Lower lobe of right lung (tissue), 2 donors: ENCODE results near the gene MYO1D. TPM values are rescaled to one million over a fixed set of nuclear protein-coding genes. Genes with fewer than 3 reads are reported as not detected.

ENCODE experiments used
- ATAC-seq, 2 donors: fragments of 200-7000 bp; cut with Tn5 transposase; one replicate each; pipeline ENCODE4 v1.9.1; 2020 to 2022; ENCODE audit warnings: mild to moderate bottlenecking in 2 of 2, moderate library complexity in 2 of 2
- DNase-seq: peaks from one replicate; pipeline ENCODE4 v3.0.0-alpha.2; 2020
- H3K27ac ChIP-seq: fragments of 200-600 bp; one replicate; pipeline ENCODE4 v1.8.0; 2022
- H3K27me3 ChIP-seq: fragments of 200-600 bp; one replicate; pipeline ENCODE4 v1.8.0; 2022; ENCODE audit warnings: low read depth
- H3K36me3 ChIP-seq: fragments of 200-600 bp; one replicate; pipeline ENCODE4 v1.8.0; 2022; ENCODE audit warnings: mild to moderate bottlenecking
- H3K4me1 ChIP-seq: fragments of 200-600 bp; one replicate; pipeline ENCODE4 v1.8.0; 2022
- H3K4me3 ChIP-seq: fragments of 200-600 bp; one replicate; pipeline ENCODE4 v1.8.0; 2022; ENCODE audit warnings: mild to moderate bottlenecking
- H3K9me3 ChIP-seq: fragments of 200-600 bp; one replicate; pipeline ENCODE4 v1.8.0; 2022
- intact Hi-C: fragments of 100-400 bp; cut with DNase I; formaldehyde crosslinking; loops from one replicate; pipeline ENCODE4 v1.11.0; 2022
- total RNA-seq: library from RNA; stranded (reverse); fragmentation: NEBNext Ultra II Directional; extraction: Animal tissue kit (Norgen Biotek cat#: 25700); gene quantifications from one replicate; pipeline ENCODE4 v1.2.1, GENCODE V29; 2021
- TF ChIP-seq, protein P1 (sequence below): fragments of 200-600 bp; IDR thresholded peaks from one replicate; pipeline ENCODE4 v1.8.0; 2022; ENCODE audit warnings: antibody characterized with exemption, mild to moderate bottlenecking
- donor health status: DM: no; HTN: yes; CAD: no; lungs with severe emphysema.

Gene MYO1D
- total RNA-seq, 1 donor from 2014 or later, result 58.0 TPM

DNA sequence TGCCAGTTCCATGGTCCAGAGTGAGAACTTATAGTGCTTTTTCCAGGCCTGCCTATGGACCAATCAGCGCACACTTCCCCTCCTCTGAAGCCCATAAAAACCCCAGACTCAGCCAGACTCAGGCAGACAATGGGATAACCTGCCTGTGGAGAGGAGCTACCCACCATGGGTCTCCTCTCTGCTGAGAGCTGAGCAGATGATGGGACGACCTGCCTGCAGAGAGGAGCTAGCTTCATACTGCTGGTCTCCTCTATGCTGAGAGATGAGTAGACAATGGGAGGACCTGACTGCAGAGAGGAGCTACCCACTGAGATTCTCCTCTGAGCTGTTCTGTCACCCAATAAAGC is 144.7 kb downstream of the MYO1D start:
- Histone ChIP-seq H3K27me3 (no peaks in the 10 kb centered on the region), H3K9me3 (no peaks in the 10 kb centered on the region), H3K27ac (no peak overlapping the region), H3K4me3 (no peak overlapping the region), H3K36me3 (peaks cover 17% of the 10 kb centered on the region), H3K4me1 (no peaks in the 10 kb centered on the region)
- intact Hi-C loops, result no loop called here
- ATAC-seq (no peak), DNase-seq (no peak)
- TF ChIP-seq, protein P1, sequence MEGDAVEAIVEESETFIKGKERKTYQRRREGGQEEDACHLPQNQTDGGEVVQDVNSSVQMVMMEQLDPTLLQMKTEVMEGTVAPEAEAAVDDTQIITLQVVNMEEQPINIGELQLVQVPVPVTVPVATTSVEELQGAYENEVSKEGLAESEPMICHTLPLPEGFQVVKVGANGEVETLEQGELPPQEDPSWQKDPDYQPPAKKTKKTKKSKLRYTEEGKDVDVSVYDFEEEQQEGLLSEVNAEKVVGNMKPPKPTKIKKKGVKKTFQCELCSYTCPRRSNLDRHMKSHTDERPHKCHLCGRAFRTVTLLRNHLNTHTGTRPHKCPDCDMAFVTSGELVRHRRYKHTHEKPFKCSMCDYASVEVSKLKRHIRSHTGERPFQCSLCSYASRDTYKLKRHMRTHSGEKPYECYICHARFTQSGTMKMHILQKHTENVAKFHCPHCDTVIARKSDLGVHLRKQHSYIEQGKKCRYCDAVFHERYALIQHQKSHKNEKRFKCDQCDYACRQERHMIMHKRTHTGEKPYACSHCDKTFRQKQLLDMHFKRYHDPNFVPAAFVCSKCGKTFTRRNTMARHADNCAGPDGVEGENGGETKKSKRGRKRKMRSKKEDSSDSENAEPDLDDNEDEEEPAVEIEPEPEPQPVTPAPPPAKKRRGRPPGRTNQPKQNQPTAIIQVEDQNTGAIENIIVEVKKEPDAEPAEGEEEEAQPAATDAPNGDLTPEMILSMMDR, result no peak

DNA sequence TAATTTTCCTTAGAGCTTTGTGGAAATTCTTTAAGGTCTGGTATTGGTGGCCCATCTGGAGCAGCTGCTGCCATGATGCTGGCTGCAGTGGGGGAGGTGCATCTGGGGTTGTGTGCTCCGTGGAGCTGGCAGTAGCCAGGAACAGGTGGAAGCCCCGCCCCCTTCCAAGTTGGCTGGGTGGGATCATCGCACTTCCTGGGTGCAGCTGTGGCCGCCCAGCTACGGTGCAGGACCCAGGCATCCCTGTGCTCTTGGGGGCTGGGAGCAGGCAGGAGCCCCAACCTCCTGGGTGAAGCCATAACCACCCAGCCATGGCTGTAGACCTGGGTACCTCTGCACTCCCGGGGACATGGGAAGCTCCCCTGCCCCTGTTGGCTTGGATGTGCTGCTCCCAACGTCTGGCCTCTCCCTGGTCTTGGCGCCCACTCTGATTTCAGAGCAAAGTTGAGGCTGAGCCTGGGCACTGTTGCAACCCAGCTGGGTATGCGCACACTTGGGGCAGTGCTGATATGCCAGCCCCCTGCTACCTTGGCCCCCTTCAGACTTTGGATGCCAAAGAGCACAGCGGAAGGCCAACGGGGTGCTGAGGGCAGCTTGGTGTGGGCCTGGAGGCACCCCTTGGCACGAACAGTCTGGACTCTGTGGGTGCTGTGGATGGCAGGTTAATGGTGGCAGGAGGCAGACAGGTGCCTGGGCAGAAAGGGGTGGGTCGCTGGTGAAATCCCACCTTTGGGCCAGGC is 145.2 kb downstream of the MYO1D start:
- no peak overlapping the region for H3K27ac ChIP-seq
- no peak for ATAC-seq

DNA sequence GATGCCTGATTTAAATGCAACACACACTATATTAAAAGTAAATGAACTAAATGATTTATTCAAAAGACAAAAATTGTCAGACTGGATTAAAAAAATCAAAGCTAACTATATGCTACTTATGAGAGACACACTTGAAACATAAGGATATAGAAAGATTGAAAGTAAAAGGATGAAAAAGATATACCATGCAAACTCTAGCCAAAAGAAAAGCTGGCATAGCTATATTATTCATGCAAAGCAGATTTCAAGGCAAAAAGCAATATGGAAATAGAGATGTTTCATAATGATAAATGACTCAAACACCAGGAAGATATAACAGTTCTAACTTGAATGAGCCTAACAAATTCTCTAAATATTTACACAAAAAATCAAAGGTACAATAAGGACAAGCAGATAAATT is 149.2 kb downstream of the MYO1D start:
- H3K27ac ChIP-seq, result no peak overlapping the region
- no peak for DNase-seq
- intact Hi-C loops, result no loop called here
- H3K27me3 ChIP-seq, result no peaks in the 10 kb centered on the region
- TF ChIP-seq, protein P1, result no peak
- ATAC-seq, result no peak
- peaks cover 4% of the 10 kb centered on the region for H3K36me3 ChIP-seq
- no peaks in the 10 kb centered on the region for H3K4me1 ChIP-seq
- no peaks in the 10 kb centered on the region for H3K9me3 ChIP-seq
- H3K4me3 ChIP-seq, result no peak overlapping the region

More for the DNA sequence above, 145.2 kb downstream of the MYO1D start:
- peaks cover 12% of the 10 kb centered on the region for H3K36me3 ChIP-seq
- intact Hi-C loops, result no loop called here
- DNase-seq, result no peak
- H3K9me3 ChIP-seq, result no peaks in the 10 kb centered on the region
- TF ChIP-seq, protein P1, result no peak
- no peaks in the 10 kb centered on the region for H3K27me3 ChIP-seq
- H3K4me1 ChIP-seq, result no peaks in the 10 kb centered on the region
- H3K4me3 ChIP-seq, result no peak overlapping the region

DNA sequence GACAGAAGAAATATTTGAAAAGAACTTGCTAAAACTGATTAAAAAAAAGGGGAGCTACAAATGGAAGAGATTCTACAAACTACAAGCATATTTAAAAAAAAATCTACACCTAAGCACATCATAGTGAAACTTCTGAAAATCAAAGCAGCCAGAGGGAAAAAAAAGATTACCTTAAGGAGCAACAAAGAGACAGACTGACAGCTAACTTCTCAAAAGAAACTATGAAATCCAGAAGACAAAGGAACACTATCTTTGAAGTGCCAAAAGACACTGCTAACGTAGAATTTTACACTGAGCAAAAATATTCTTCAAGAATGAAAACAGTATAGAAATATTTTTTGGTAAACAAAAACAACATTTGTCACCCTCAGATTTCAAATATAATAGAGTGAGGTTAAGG is 151.2 kb downstream of the MYO1D start:
- H3K9me3 ChIP-seq, result no peaks in the 10 kb centered on the region
- no peak for DNase-seq
- intact Hi-C loops, result no loop called here
- no peaks in the 10 kb centered on the region for H3K4me1 ChIP-seq
- TF ChIP-seq, protein P1, result no peak
- H3K36me3 ChIP-seq, result peaks cover 7% of the 10 kb centered on the region
- H3K27ac ChIP-seq, result no peak overlapping the region
- no peaks in the 10 kb centered on the region for H3K27me3 ChIP-seq
- ATAC-seq, result no peak
- H3K4me3 ChIP-seq, result no peak overlapping the region

DNA sequence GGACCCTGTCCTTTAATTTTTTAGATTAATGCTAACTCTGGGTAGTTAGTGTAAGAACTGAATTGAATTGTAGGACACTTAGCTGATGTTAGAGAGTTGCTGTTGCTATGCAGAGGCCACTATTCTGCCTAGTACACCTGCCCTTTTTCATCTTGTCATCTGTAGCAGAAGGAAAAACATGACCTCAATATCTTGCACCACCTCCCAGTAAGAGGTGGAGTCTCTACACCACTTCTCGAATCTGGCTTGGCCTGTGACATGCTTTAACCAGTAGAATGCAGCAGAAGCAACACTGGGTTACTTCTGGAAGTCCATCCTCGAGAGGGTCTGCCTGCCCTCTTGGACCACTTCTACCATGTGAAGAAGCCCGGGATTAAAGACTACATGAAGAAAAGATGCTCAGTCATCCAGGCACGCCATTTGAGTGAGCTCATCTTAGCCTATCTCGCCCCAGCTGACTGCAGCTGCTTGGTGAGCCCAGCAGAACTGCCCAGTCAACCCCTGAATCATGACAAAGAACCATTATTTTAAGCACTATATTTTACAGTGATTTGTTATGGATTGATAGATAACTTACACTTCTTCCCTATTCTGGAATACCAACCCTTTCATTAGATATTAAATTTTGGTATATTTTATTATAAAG is 153.5 kb downstream of the MYO1D start:
- H3K36me3 ChIP-seq, result peaks cover 18% of the 10 kb centered on the region
- TF ChIP-seq, protein P1, result no peak
- no peak overlapping the region for H3K4me3 ChIP-seq
- no peak for DNase-seq
- H3K27ac ChIP-seq, result no peak overlapping the region
- no peak for ATAC-seq
- intact Hi-C loops, result no loop called here
- H3K4me1 ChIP-seq, result no peaks in the 10 kb centered on the region
- H3K27me3 ChIP-seq, result no peaks in the 10 kb centered on the region
- H3K9me3 ChIP-seq, result no peaks in the 10 kb centered on the region
